Kidney epithelial cell (primary cell): ENCODE results near the gene ABCF3. TPM values are rescaled to one million over a fixed set of nuclear protein-coding genes. Genes with fewer than 3 reads are reported as not detected.

Experiments
- DNase-seq: peaks from one replicate; pipeline ENCODE4 v3.0.0-alpha.2; 2010; ENCODE audit warnings: low read depth
- H3K27me3 ChIP-seq: 2 replicates; pipeline ENCODE4 v1.6.0; 2011; ENCODE audit warnings: low read length; ENCODE audit not compliant: control insufficient read depth, insufficient read depth
- H3K36me3 ChIP-seq: 2 replicates; pipeline ENCODE4 v1.5.1; 2011; ENCODE audit warnings: low read length; ENCODE audit not compliant: control insufficient read depth, insufficient read depth
- H3K4me3 ChIP-seq: 2 replicates; pipeline ENCODE4 v1.5.1; 2011; ENCODE audit warnings: low read depth, mild to moderate bottlenecking, control low read depth, low read length
- CTCF ChIP-seq: IDR thresholded peaks from 2 replicates; pipeline ENCODE4 v1.5.1; 2011; ENCODE audit warnings: mild to moderate bottlenecking, moderate library complexity, low read length, control low read depth, inconsistent platforms; ENCODE audit not compliant: insufficient read depth, poor library complexity, severe bottlenecking
- total RNA-seq: library from RNA; depleted of rRNA; stranded (reverse); fragments of >200 nt; gene quantifications from 2 replicates; pipeline ENCODE4 v1.2.3, GENCODE V29; 2015

Gene ABCF3
- total RNA-seq, 1 donor from 2014 or later = 55.7 TPM

- Histone ChIP-seq H3K36me3 (no peaks in the 10 kb centered on the region), H3K27me3 (peaks cover 24% of the 10 kb centered on the region), H3K4me3 (no peak overlapping the region)
- no peak for DNase-seq
- TF ChIP-seq CTCF = no peak
These were observed 50.0 kb downstream of the ABCF3 start for GRCh38 chr3:184236033-184236410.

- DNase-seq = no peak
- Histone ChIP-seq H3K4me3 (no peak overlapping the region), H3K27me3 (peaks cover 23% of the 10 kb centered on the region), H3K36me3 (no peaks in the 10 kb centered on the region)
- TF ChIP-seq CTCF = no peak
These were observed 50.6 kb downstream of the ABCF3 start for GRCh38 chr3:184236636-184237035.

- no peaks in the 10 kb centered on the region for H3K36me3 ChIP-seq
- no peak for TF ChIP-seq CTCF
- DNase-seq = no peak
- no peak overlapping the region for H3K4me3 ChIP-seq
- peaks cover 19% of the 10 kb centered on the region for H3K27me3 ChIP-seq
These were observed 51.2 kb downstream of the ABCF3 start for GRCh38 chr3:184237211-184237610.

GRCh38 chr3:184237807-184238206, 51.8 kb downstream of the ABCF3 start:
- DNase-seq = no peak
- no peaks in the 10 kb centered on the region for H3K36me3 ChIP-seq
- H3K4me3 ChIP-seq = no peak overlapping the region
- no peak for TF ChIP-seq CTCF
- peaks cover 15% of the 10 kb centered on the region for H3K27me3 ChIP-seq

- DNase-seq = no peak
- no peak for TF ChIP-seq CTCF
- Histone ChIP-seq H3K4me3 (no peak overlapping the region), H3K36me3 (no peaks in the 10 kb centered on the region), H3K27me3 (peaks cover 15% of the 10 kb centered on the region)
These were observed 52.3 kb downstream of the ABCF3 start for GRCh38 chr3:184238246-184238818.

GRCh38 chr3:184239221-184239620, 53.2 kb downstream of the ABCF3 start:
- Histone ChIP-seq H3K27me3 (peaks cover 15% of the 10 kb centered on the region), H3K4me3 (no peak overlapping the region), H3K36me3 (no peaks in the 10 kb centered on the region)
- no peak for DNase-seq
- TF ChIP-seq CTCF = no peak
